AG04449 (cell line): Measurements from ENCODE around the gene NR4A2.
A peak's percentile ranks its signal among the peaks of the same experiment; 100 is the strongest.

ENCODE experiments used
- CTCF ChIA-PET: fragments of 350-600 bp; formaldehyde crosslinking; extraction: SDS; loops from one replicate; lab custom pipeline; 2021; ENCODE audit warnings: antibody characterized with exemption; lab: Yijun Ruan, JAX
- POLR2A ChIA-PET: fragments of 400-600, 350-600 bp; formaldehyde crosslinking; extraction: SDS; loops from one replicate; lab custom pipeline; 2020; ENCODE audit warnings: antibody characterized with exemption, inconsistent platforms; lab: Yijun Ruan, JAX
- DNase-seq: peaks from one replicate; pipeline ENCODE4 v3.0.0-alpha.2; 2010; ENCODE audit warnings: low read depth, low spot score
- H3K4me3 ChIP-seq: 2 replicates; pipeline ENCODE4 v1.5.1; 2011; ENCODE audit warnings: low read depth, mild to moderate bottlenecking, control low read depth, low read length
- CTCF ChIP-seq: IDR thresholded peaks from one replicate; pipeline ENCODE4 v1.5.1; 2011; ENCODE audit warnings: mild to moderate bottlenecking, moderate library complexity, low read length, control low read depth, inconsistent platforms; ENCODE audit not compliant: insufficient read depth; ENCODE audit errors: missing control alignments

NR4A2 gene

GRCh38 chr2:156331572-156332283 is 793 bp downstream of the NR4A2 start:
- ChIA-PET CTCF (no interaction called here), POLR2A (no interaction called here)
- no peak for DNase-seq
- TF ChIP-seq CTCF, result no peak
- H3K4me3 ChIP-seq, result peak overlapping the region; percentile 74

- H3K4me3 ChIP-seq, result no peak overlapping the region
- CTCF ChIA-PET, result no interaction called here
- no peak for DNase-seq
- POLR2A ChIA-PET, result no interaction called here
- no peak for TF ChIP-seq CTCF
These were observed 2.4 kb downstream of the NR4A2 start for GRCh38 chr2:156329927-156330726.

- no peak for TF ChIP-seq CTCF
- POLR2A ChIA-PET, result interaction anchor here (0.8 kb wide), 1 partner anchor 12 kb away, joined by 4 read pairs; no protein-coding TSS in a partner anchor
- H3K4me3 ChIP-seq, result no peak overlapping the region
- CTCF ChIA-PET, result no interaction called here
- DNase-seq, result no peak
These were observed 3.2 kb downstream of the NR4A2 start for GRCh38 chr2:156329031-156329926.

GRCh38 chr2:156327835-156328695 is 4.5 kb downstream of the NR4A2 start:
- DNase-seq, result no peak
- POLR2A ChIA-PET, result interaction anchor here (0.8 kb wide), 1 partner anchor 13 kb away, joined by 4 read pairs; no protein-coding TSS in a partner anchor
- TF ChIP-seq CTCF, result no peak
- no peak overlapping the region for H3K4me3 ChIP-seq
- CTCF ChIA-PET, result no interaction called here

- DNase-seq, result no peak
- POLR2A ChIA-PET, result no interaction called here
- no peak overlapping the region for H3K4me3 ChIP-seq
- no peak for TF ChIP-seq CTCF
- CTCF ChIA-PET, result no interaction called here
These were observed 5.9 kb downstream of the NR4A2 start for GRCh38 chr2:156326526-156327095.
